Stimulated activated naive CD8-positive, alpha-beta T cell treated with anti-CD3 and anti-CD28 coated beads, Interleukin-15, amount 100 ng/mL, for 72 hours (primary cell): Measurements from ENCODE around the gene SLC2A9.

ENCODE experiments used
- ATAC-seq: fragments of 150-1000 bp; cut with Tn5 transposase; 2 replicates; pipeline ENCODE4 v1.10.0; 2021; ENCODE audit warnings: mild to moderate bottlenecking, moderate library complexity
- DNase-seq, 2 donors: peaks; one replicate each; pipeline ENCODE4 v3.0.0; 2021 to 2022
- H3K27ac Mint-ChIP-seq, 2 donors: one replicate each; pipeline ENCODE4 v1.8.0; 2022; ENCODE audit warnings: mild to moderate bottlenecking in 2 of 2, mixed read lengths in 2 of 2, moderate library complexity in 2 of 2
- H3K27me3 Mint-ChIP-seq: one replicate; pipeline ENCODE4 v1.8.0; 2022; ENCODE audit warnings: mixed read lengths
- H3K4me1 Mint-ChIP-seq: one replicate; pipeline ENCODE4 v1.8.0; 2022; ENCODE audit warnings: mild to moderate bottlenecking, mixed read lengths
- H3K4me3 Mint-ChIP-seq, 2 donors: one replicate each; pipeline ENCODE4 v1.8.0; 2022; ENCODE audit warnings: mild to moderate bottlenecking in 2 of 2, mixed read lengths in 2 of 2, moderate library complexity in 1 of 2
- H3K9me3 Mint-ChIP-seq, 2 donors: one replicate each; pipeline ENCODE4 v1.8.0; 2022; ENCODE audit warnings: mixed read lengths in 2 of 2

Gene SLC2A9

GRCh38 chr4:10020871-10021652 lies at the start of gene SLC2A9:
SLC2A9 (minus strand) TSS chr4:10021497; CDS start chr4:10021429, 68 bp downstream.
- Mint-ChIP-seq H3K27me3 (no peaks in the 10 kb centered on the region), H3K27ac (no peak within 1 kb of the TSS), H3K9me3 (no peaks in the 10 kb centered on the region), H3K4me3 (no peak within 1 kb of the TSS), H3K4me1 (peaks cover 20% of the 10 kb centered on the region)
- ATAC-seq = no peak
- DNase-seq = no peak

- peak; percentile 33 for ATAC-seq
- H3K27me3 Mint-ChIP-seq = no peaks in the 10 kb centered on the region
- H3K27ac Mint-ChIP-seq = no peak overlapping the region
- H3K4me3 Mint-ChIP-seq = no peak overlapping the region
- no peaks in the 10 kb centered on the region for H3K9me3 Mint-ChIP-seq
- no peaks in the 10 kb centered on the region for H3K4me1 Mint-ChIP-seq
- no peak for DNase-seq
Observed at GRCh38 chr4:10069075-10069642, 47.9 kb upstream of the SLC2A9 start.

GRCh38 chr4:10066670-10067651 lies 45.7 kb upstream of the SLC2A9 start:
- Mint-ChIP-seq H3K9me3 (no peaks in the 10 kb centered on the region), H3K4me3 (no peak overlapping the region), H3K27me3 (no peaks in the 10 kb centered on the region), H3K27ac (peak overlapping the region in 1 of 2 donors; percentile 76), H3K4me1 (no peaks in the 10 kb centered on the region)
- DNase-seq = no peak
- ATAC-seq = no peak

GRCh38 chr4:10066206-10066605 lies 44.9 kb upstream of the SLC2A9 start:
- Mint-ChIP-seq H3K9me3 (no peaks in the 10 kb centered on the region), H3K27ac (peak overlapping the region in 1 of 2 donors; percentile 88)
- no peak for ATAC-seq

GRCh38 chr4:10063544-10064300 lies 42.4 kb upstream of the SLC2A9 start:
- no peaks in the 10 kb centered on the region for H3K9me3 Mint-ChIP-seq
- H3K27ac Mint-ChIP-seq = no peak overlapping the region
- DNase-seq = no peak
- no peaks in the 10 kb centered on the region for H3K27me3 Mint-ChIP-seq
- no peaks in the 10 kb centered on the region for H3K4me1 Mint-ChIP-seq
- no peak for ATAC-seq
- H3K4me3 Mint-ChIP-seq = no peak overlapping the region

More at GRCh38 chr4:10066206-10066605, 44.9 kb upstream of the SLC2A9 start:
- H3K4me1 Mint-ChIP-seq = no peaks in the 10 kb centered on the region
- H3K27me3 Mint-ChIP-seq = no peaks in the 10 kb centered on the region
- no peak for DNase-seq
- no peak overlapping the region for H3K4me3 Mint-ChIP-seq

- H3K9me3 Mint-ChIP-seq = no peaks in the 10 kb centered on the region
- H3K4me1 Mint-ChIP-seq = no peaks in the 10 kb centered on the region
- no peak overlapping the region for H3K4me3 Mint-ChIP-seq
- no peaks in the 10 kb centered on the region for H3K27me3 Mint-ChIP-seq
- DNase-seq (no peak), ATAC-seq (no peak)
- no peak overlapping the region for H3K27ac Mint-ChIP-seq
Observed at GRCh38 chr4:10061650-10062415, 40.5 kb upstream of the SLC2A9 start.

GRCh38 chr4:10058371-10058770 lies 37.1 kb upstream of the SLC2A9 start:
- Mint-ChIP-seq H3K27me3 (no peaks in the 10 kb centered on the region), H3K4me1 (no peaks in the 10 kb centered on the region), H3K27ac (no peak overlapping the region), H3K4me3 (no peak overlapping the region), H3K9me3 (no peaks in the 10 kb centered on the region)
- ATAC-seq (no peak), DNase-seq (no peak)

- peak overlapping the region in 1 of 2 donors; percentile 89 for H3K27ac Mint-ChIP-seq
- no peaks in the 10 kb centered on the region for H3K9me3 Mint-ChIP-seq
- no peak overlapping the region for H3K4me3 Mint-ChIP-seq
- DNase-seq (no peak), ATAC-seq (no peak)
- H3K4me1 Mint-ChIP-seq = no peaks in the 10 kb centered on the region
- no peaks in the 10 kb centered on the region for H3K27me3 Mint-ChIP-seq
Observed at GRCh38 chr4:10057023-10057395, 35.7 kb upstream of the SLC2A9 start.

GRCh38 chr4:10056334-10057022 lies 35.2 kb upstream of the SLC2A9 start:
- peak overlapping the region in 1 of 2 donors; percentile 26 for H3K27ac Mint-ChIP-seq
- H3K27me3 Mint-ChIP-seq = no peaks in the 10 kb centered on the region
- no peak for ATAC-seq

GRCh38 chr4:10055871-10056270 lies 34.6 kb upstream of the SLC2A9 start:
- DNase-seq (no peak), ATAC-seq (no peak)
- H3K27ac Mint-ChIP-seq = peak overlapping the region in 1 of 2 donors; percentile 78
- H3K27me3 Mint-ChIP-seq = no peaks in the 10 kb centered on the region
- no peak overlapping the region for H3K4me3 Mint-ChIP-seq
- H3K9me3 Mint-ChIP-seq = no peaks in the 10 kb centered on the region
- no peaks in the 10 kb centered on the region for H3K4me1 Mint-ChIP-seq

More at GRCh38 chr4:10056334-10057022, 35.2 kb upstream of the SLC2A9 start:
- Mint-ChIP-seq H3K4me3 (no peak overlapping the region), H3K9me3 (no peaks in the 10 kb centered on the region), H3K4me1 (no peaks in the 10 kb centered on the region)
- DNase-seq = no peak

- DNase-seq = no peak
- Mint-ChIP-seq H3K9me3 (no peaks in the 10 kb centered on the region), H3K27ac (no peak overlapping the region), H3K4me3 (no peak overlapping the region), H3K4me1 (no peaks in the 10 kb centered on the region), H3K27me3 (no peaks in the 10 kb centered on the region)
- no peak for ATAC-seq
Observed at GRCh38 chr4:10054571-10055041, 33.3 kb upstream of the SLC2A9 start.

- H3K4me1 Mint-ChIP-seq = no peaks in the 10 kb centered on the region
- DNase-seq (no peak), ATAC-seq (no peak)
- H3K4me3 Mint-ChIP-seq = no peak overlapping the region
- no peaks in the 10 kb centered on the region for H3K27me3 Mint-ChIP-seq
- H3K9me3 Mint-ChIP-seq = no peaks in the 10 kb centered on the region
- H3K27ac Mint-ChIP-seq = no peak overlapping the region
Observed at GRCh38 chr4:10053635-10054453, 32.5 kb upstream of the SLC2A9 start.

GRCh38 chr4:10051517-10052135 lies 30.3 kb upstream of the SLC2A9 start:
- H3K27me3 Mint-ChIP-seq = no peaks in the 10 kb centered on the region
- DNase-seq = no peak
- H3K4me1 Mint-ChIP-seq = peaks cover 10% of the 10 kb centered on the region
- H3K9me3 Mint-ChIP-seq = no peaks in the 10 kb centered on the region
- H3K4me3 Mint-ChIP-seq = no peak overlapping the region
- no peak for ATAC-seq
- no peak overlapping the region for H3K27ac Mint-ChIP-seq
